Sciatic nerve (tissue), 2 donors: ENCODE results near the gene NXF1. TPM values are rescaled to one million over a fixed set of nuclear protein-coding genes. Genes with fewer than 3 reads are reported as not detected.
"Not testable (repeated sequence)": the region's sequence is repeated elsewhere in the genome, so short reads cannot be mapped to it uniquely, and the experiment has no call there.

ENCODE experiments used
- ATAC-seq: fragments of 200-7000 bp; cut with Tn5 transposase; one replicate; pipeline ENCODE4 v1.9.1; 2020; ENCODE audit warnings: mild to moderate bottlenecking, moderate library complexity
- DNase-seq: peaks from one replicate; pipeline ENCODE4 v3.0.0-alpha.2; 2020; ENCODE audit warnings: low spot score
- intact Hi-C: fragments of 100-400 bp; cut with DNase I; formaldehyde crosslinking; loops from one replicate; pipeline ENCODE4 v1.14.2; 2022
- total RNA-seq: library from RNA; stranded (reverse); fragmentation: NEBNext Ultra II Directional; extraction: Animal tissue kit (Norgen Biotek cat#: 25700); gene quantifications from one replicate; pipeline ENCODE4 v1.2.1, GENCODE V29; 2021
- donor health status: DM: no; HTN: no; CAD: no.
- donor health status: DM: no; HTN: no; CAD: no.

Gene NXF1
- total RNA-seq, 1 donor from 2014 or later: 81.8 TPM

GRCh38 chr11:62791501-62792201, 13.6 kb downstream of the NXF1 start, which contains the start of gene TMEM223:
Gene TMEM223, minus strand, starts transcription at chr11:62792006. Its CDS starts 12 bp downstream, at chr11:62791994.
- ATAC-seq (peak; percentile 93), DNase-seq (peak; percentile 93)
- intact Hi-C loops: no loop called here

- intact Hi-C loops: loop anchor here (5.0 kb wide), 1 partner anchor 73 kb away; no protein-coding TSS in a partner anchor
- DNase-seq (no peak), ATAC-seq (no peak)
Measured at GRCh38 chr11:62789576-62789975, 15.7 kb downstream of the NXF1 start.

- no peak for ATAC-seq
- intact Hi-C loops: loop anchor here (5.0 kb wide), 1 partner anchor 73 kb away; no protein-coding TSS in a partner anchor
Measured at GRCh38 chr11:62788991-62789390, 16.2 kb downstream of the NXF1 start.

GRCh38 chr11:62787005-62787759, 18.1 kb downstream of the NXF1 start, which contains the start of gene TMEM179B:
Gene TMEM179B, plus strand, starts transcription at chr11:62787402. Its CDS starts 30 bp downstream, at chr11:62787432.
- ATAC-seq (peak; percentile 92), DNase-seq (peak; percentile 99)
- intact Hi-C loops: loop anchor here (5.0 kb wide), 1 partner anchor 75 kb away; no protein-coding TSS in a partner anchor

More at GRCh38 chr11:62788991-62789390, 16.2 kb downstream of the NXF1 start:
- no peak for DNase-seq

- intact Hi-C loops: loop anchor here (5.0 kb wide), 1 partner anchor 76 kb away; no protein-coding TSS in a partner anchor
- ATAC-seq (peak; percentile 85), DNase-seq (peak; percentile 91)
Measured at GRCh38 chr11:62786318-62787004, 18.8 kb downstream of the NXF1 start.

GRCh38 chr11:62782753-62783152, 22.5 kb downstream of the NXF1 start:
- ATAC-seq (no peak), DNase-seq (no peak)
- intact Hi-C loops: no loop called here

- intact Hi-C loops: no loop called here
- ATAC-seq (no peak), DNase-seq (no peak)
Measured at GRCh38 chr11:62778441-62778840, 26.8 kb downstream of the NXF1 start.

GRCh38 chr11:62777389-62777788, 27.9 kb downstream of the NXF1 start:
- intact Hi-C loops: no loop called here
- DNase-seq (no peak), ATAC-seq (no peak)

GRCh38 chr11:62775646-62776045, 29.6 kb downstream of the NXF1 start:
- ATAC-seq (no peak), DNase-seq (no peak)
- intact Hi-C loops: no loop called here

- intact Hi-C loops: no loop called here
- DNase-seq: no peak
- no peak for ATAC-seq
Measured at GRCh38 chr11:62774407-62774806, 30.8 kb downstream of the NXF1 start.

GRCh38 chr11:62771144-62772021, 33.9 kb downstream of the NXF1 start, which contains the start of gene TAF6L:
Gene TAF6L, plus strand, starts transcription at chr11:62771396. Its CDS starts 4,388 bp downstream, at chr11:62775784.
- peak; percentile 99 for DNase-seq
- ATAC-seq: peak; percentile 98
- intact Hi-C loops: no loop called here

- intact Hi-C loops: no loop called here
- DNase-seq: no peak
- ATAC-seq: peak; percentile 23
Measured at GRCh38 chr11:62770778-62771143, 34.5 kb downstream of the NXF1 start.

GRCh38 chr11:62760867-62761227, 44.4 kb downstream of the NXF1 start:
- ATAC-seq, DNase-seq, intact Hi-C loops: not testable (repeated sequence)

- intact Hi-C loops: no loop called here
- ATAC-seq (no peak), DNase-seq (no peak)
Measured at GRCh38 chr11:62757846-62758788, 47.1 kb downstream of the NXF1 start.

- DNase-seq: no peak
- no peak for ATAC-seq
- intact Hi-C loops: no loop called here
Measured at GRCh38 chr11:62755086-62755615, 50.1 kb downstream of the NXF1 start.

GRCh38 chr11:62753736-62754603, 51.3 kb downstream of the NXF1 start, which contains the start of gene ZBTB3:
Gene ZBTB3, minus strand, starts transcription at chr11:62754160. Its CDS starts 496 bp downstream, at chr11:62753664.
- peak; percentile 99 for ATAC-seq
- intact Hi-C loops: no loop called here
- peak; percentile 98 for DNase-seq
